H1 (cell line): ENCODE measurements around the gene ZNF618. TPM values are rescaled to one million over a fixed set of nuclear protein-coding genes. Genes with fewer than 3 reads are reported as not detected.

Source experiments
- CTBP2 ChIP-seq: IDR thresholded peaks from 2 replicates; pipeline ENCODE4 v1.7.0; 2011; ENCODE audit warnings: borderline replicate concordance, mild to moderate bottlenecking, moderate library complexity, mixed read lengths, low read length; ENCODE audit not compliant: insufficient read depth, insufficient read length
- EGR1 ChIP-seq: IDR thresholded peaks from 2 replicates; pipeline ENCODE4 v1.6.1; 2011; ENCODE audit warnings: low read depth, low read length, borderline replicate concordance
- KDM5A ChIP-seq: fragments of 200-600 bp; IDR thresholded peaks from 2 replicates; pipeline ENCODE4 v1.7.1; 2012; ENCODE audit warnings: mild to moderate bottlenecking, low read length, inconsistent platforms, mixed read lengths
- POLR2AphosphoS5 ChIP-seq: IDR thresholded peaks from 2 replicates; pipeline ENCODE4 v1.6.1; 2011; ENCODE audit warnings: low read depth, low read length
- SIX5 ChIP-seq: IDR thresholded peaks from 2 replicates; pipeline ENCODE4 v1.6.1; 2011; ENCODE audit warnings: mild to moderate bottlenecking, low read depth, low read length
- polyA plus RNA-seq, 7 experiments: library from polyadenylated mRNA; depleted of rRNA in 3 of 7; stranded (reverse) in 5 of 7; unstranded in 2 of 7; fragments of >200 nt in 5 of 7; fragments of 200-250 nt in 2 of 7; gene quantifications; 1 replicate in 5 of 7; 2 replicates in 1 of 7; 4 replicates in 1 of 7; pipeline versions ENCODE4 v1.2.1 to v1.2.3, GENCODE V29; 2011 to 2013; ENCODE audit warnings: missing spikeins in 2 of 7, mixed read lengths in 2 of 7
- total RNA-seq: library from RNA; stranded (reverse); fragmentation: NEBNext Ultra II Directional; extraction: Animal tissue kit (Norgen Biotek cat#: 25700); gene quantifications from 2 replicates; pipeline ENCODE4 v1.2.1, GENCODE V29; 2021

The ZNF618 gene
- total and polyA plus RNA-seq, 2 of the 8 experiments (the other 6 are each of a cell fraction or from before 2014, with no cell fraction given): 9.6 to 28.5 TPM

DNA sequence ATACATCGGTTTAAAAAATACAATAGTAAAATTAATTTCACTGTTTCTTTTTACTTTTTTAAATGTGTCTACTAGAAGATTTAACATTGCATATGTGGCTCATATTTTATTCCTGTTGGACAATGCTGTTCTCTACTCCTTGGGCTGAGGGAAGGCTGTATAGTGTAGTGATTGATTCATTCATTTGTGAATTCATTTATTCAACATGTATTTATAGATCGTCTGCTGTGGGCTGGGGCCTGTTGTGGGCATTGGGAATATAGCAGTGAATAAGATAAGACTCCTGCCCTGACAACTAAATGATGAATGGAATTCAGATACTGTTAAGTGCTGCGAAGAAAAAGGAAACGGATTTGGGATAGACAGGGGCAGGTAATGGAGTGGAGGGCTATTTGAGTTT, 55.7 kb downstream of the ZNF618 start (continued):
- no peak for TF ChIP-seq CTBP2
- TF ChIP-seq KDM5A: no peak
- no peak for TF ChIP-seq SIX5
- TF ChIP-seq POLR2AphosphoS5: no peak
- TF ChIP-seq EGR1: no peak
